Gastrocnemius medialis (tissue), 4 donors: ENCODE results near the gene OGFR. TPM values are rescaled to one million over a fixed set of nuclear protein-coding genes. Genes with fewer than 3 reads are reported as not detected.

Experiments used
- ATAC-seq, 2 donors: fragments of 150-250 bp; one replicate each; pipeline ENCODE4 v1.9.1; 2016
- DNase-seq, 2 donors: peaks; one replicate each; pipeline ENCODE4 v3.0.0-alpha.2; 2019
- H3K27ac ChIP-seq, 4 donors: fragments of 200-600 bp; sonication (generic); 1 replicate in 1 of 4; 2 replicates in 3 of 4; pipeline ENCODE4 v1.5.1; 2016 to 2018; ENCODE audit warnings: mild to moderate bottlenecking in 2 of 4, moderate library complexity in 1 of 4
- H3K27me3 ChIP-seq, 3 donors: fragments of 200-600 bp; sonication (generic) in 2 of 3; 1 replicate in 1 of 3; 2 replicates in 2 of 3; pipeline versions ENCODE4 v1.5.1 to v1.6.0; 2016 to 2019; ENCODE audit warnings: mild to moderate bottlenecking in 1 of 3, moderate library complexity in 1 of 3
- H3K36me3 ChIP-seq, 2 donors: fragments of 200-600 bp; sonication (generic) in 1 of 2; one replicate each; pipeline ENCODE4 v1.5.1; 2017 to 2018
- H3K4me1 ChIP-seq, 2 donors: fragments of 200-600 bp; sonication (generic) in 1 of 2; one replicate each; pipeline ENCODE4 v1.5.1; 2016 to 2017; ENCODE audit warnings: mild to moderate bottlenecking in 2 of 2
- H3K4me3 ChIP-seq, 4 donors: fragments of 200-600 bp; sonication (generic) in 3 of 4; 1 replicate in 1 of 4; 2 replicates in 3 of 4; pipeline ENCODE4 v1.5.1; 2016 to 2019; ENCODE audit warnings: mild to moderate bottlenecking in 2 of 4
- H3K9me3 ChIP-seq, 3 donors: fragments of 200-600 bp; sonication (generic) in 2 of 3; 1 replicate in 1 of 3; 2 replicates in 2 of 3; pipeline ENCODE4 v1.5.1; 2016 to 2019
- POLR2A ChIP-seq, 2 donors: fragments of 450-650 bp; IDR thresholded peaks; one replicate each; pipeline ENCODE4 v1.6.1; 2017; ENCODE audit warnings: antibody characterized with exemption in 2 of 2, mild to moderate bottlenecking in 2 of 2, moderate library complexity in 2 of 2
- in situ Hi-C, 4 donors: fragments of 200-750 bp; cut with MboI; loops; one replicate each; pipeline versions ENCODE4 v1.15.0 to v1.8.0; 2017; ENCODE audit warnings: low sequenced_read_pairs in 4 of 4
- intact Hi-C: fragments of 100-400 bp; cut with DNase I; formaldehyde crosslinking; loops from one replicate; pipeline ENCODE4 v1.15.1; 2023; ENCODE audit warnings: low total_unique reads
- total RNA-seq, 4 donors: library from RNA; depleted of rRNA; stranded (reverse); fragments of >200 nt; gene quantifications; one replicate each; pipeline versions ENCODE4 v1.1.0 to v1.2.3, GENCODE V29; 2016
- TF ChIP-seq, protein P1 (sequence below), 5 experiments: fragments of 450-650 bp in 3 of 5; fragments of 200-600 bp in 2 of 5; sonication (generic) in 2 of 5; IDR thresholded peaks in 4 of 5; conservative IDR thresholded peaks in 1 of 5; 1 replicate in 4 of 5; 2 replicates in 1 of 5; pipeline ENCODE4 v1.5.1; 2016 to 2019; ENCODE audit warnings: antibody characterized with exemption in 5 of 5, mild to moderate bottlenecking in 3 of 5, moderate library complexity in 3 of 5

OGFR gene
- total RNA-seq, 4 donors from 2014 or later = 21.9 to 52.1 (median 40.5) TPM

DNA sequence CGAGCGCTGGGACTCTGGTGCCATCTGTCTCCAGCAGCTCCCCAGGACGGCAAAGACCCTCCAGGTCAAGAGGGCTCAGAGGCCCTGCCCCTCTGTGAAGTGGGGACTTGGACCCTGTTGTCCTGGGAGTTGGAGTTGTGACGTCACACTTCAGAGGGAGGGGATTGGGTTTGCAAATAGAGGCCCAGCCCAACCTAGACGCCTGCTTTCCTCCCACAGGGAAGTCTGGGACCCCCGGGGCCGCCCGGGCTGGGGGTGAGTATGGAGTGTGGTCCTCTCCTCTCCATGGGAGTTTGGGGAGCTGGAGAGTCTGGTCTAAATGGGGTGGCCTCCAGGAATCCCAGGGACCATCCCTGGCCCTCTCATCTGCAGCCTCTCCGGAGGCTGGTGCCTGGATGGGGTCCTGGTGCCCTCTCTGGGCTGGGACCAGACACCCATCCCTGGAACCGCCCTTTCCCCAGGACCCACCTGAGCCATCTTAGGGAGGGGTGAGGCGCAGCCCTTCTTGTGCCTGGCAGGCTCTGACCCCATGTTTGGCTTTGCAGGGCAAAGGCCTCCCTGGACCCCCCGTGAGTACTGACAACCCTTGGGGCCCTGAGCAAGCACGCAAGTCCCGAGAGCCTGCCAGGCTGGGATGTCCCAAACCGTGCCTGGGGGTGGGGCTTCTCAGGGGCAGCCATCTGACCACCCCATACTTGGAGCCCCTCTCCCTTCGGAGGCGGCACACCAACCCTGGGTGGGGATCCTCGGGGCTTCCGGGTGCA, 16.5 kb downstream of the OGFR start:
- Histone ChIP-seq H3K9me3 (no peaks in the 10 kb centered on the region), H3K36me3 (no peaks in the 10 kb centered on the region), H3K27me3 (peaks cover 32 to 40% (median 39%) of the 10 kb centered on the region in 3 donors), H3K27ac (no peak overlapping the region), H3K4me3 (no peak overlapping the region), H3K4me1 (peaks cover 12 to 24% of the 10 kb centered on the region in 2 donors)
- no peak for ATAC-seq
- no peak for DNase-seq
- in situ Hi-C loops (no loop called here), intact Hi-C loops (no loop called here)
- no peak for TF ChIP-seq POLR2A (IDR thresholded peaks at IDR 0.05)
- TF ChIP-seq, protein P1, sequence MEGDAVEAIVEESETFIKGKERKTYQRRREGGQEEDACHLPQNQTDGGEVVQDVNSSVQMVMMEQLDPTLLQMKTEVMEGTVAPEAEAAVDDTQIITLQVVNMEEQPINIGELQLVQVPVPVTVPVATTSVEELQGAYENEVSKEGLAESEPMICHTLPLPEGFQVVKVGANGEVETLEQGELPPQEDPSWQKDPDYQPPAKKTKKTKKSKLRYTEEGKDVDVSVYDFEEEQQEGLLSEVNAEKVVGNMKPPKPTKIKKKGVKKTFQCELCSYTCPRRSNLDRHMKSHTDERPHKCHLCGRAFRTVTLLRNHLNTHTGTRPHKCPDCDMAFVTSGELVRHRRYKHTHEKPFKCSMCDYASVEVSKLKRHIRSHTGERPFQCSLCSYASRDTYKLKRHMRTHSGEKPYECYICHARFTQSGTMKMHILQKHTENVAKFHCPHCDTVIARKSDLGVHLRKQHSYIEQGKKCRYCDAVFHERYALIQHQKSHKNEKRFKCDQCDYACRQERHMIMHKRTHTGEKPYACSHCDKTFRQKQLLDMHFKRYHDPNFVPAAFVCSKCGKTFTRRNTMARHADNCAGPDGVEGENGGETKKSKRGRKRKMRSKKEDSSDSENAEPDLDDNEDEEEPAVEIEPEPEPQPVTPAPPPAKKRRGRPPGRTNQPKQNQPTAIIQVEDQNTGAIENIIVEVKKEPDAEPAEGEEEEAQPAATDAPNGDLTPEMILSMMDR (IDR thresholded peaks at IDR 0.05 in 4 of 5, conservative IDR thresholded peaks at IDR 0.05 in 1 of 5) = no peak

DNA sequence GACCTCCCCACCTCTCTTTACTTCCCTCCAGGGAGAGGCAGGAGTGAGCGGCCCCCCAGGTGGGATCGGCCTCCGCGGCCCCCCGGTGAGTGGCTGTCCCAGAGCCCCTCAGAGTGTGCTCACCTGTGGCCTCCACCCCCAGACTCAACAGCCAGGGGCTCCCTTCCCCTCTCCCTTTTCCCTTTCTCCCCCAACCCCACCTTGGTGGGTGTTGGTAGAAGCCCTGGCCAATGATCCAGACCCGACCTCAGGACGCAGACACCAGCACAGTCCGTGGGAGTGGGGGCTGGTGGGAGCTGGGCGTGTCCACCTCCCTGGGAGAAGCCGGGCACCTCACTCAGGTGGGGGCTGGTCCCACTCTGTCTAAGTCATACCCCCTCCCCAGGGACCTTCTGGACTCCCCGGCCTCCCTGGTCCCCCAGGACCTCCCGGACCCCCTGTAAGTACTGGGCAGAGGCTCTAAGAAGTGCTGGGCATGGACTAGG, 17.1 kb downstream of the OGFR start:
- in situ Hi-C loops = no loop called here
- DNase-seq = no peak
- no peak overlapping the region for H3K27ac ChIP-seq

DNA sequence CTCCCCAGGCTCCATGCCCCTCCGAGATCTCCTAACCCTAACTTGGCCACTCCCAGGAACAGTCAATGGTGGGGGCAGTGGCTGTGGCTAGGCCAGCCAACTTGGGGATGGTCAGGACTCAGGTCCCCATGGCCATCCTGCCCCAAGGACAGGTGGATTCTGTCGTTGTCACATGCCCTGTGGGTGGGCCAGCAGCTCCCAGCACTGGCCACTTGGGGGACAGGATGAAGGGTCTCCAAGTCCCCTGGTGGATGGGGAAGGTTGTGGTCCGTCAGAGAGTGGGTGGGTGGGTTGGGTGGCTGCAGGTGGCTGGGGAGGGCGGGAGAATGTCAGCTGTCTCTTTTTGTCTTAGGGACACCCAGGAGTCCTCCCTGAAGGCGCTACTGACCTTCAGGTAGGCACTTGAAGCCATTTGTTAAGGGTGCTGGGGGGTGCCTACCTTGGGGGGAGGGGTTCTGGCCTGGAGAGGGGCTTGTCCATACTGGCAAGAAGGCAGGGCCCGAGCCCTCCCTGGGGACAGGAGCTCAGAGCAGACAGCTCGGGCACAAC, 17.7 kb downstream of the OGFR start:
- H3K27me3 ChIP-seq = peaks cover 23 to 31% (median 31%) of the 10 kb centered on the region in 3 donors
- ATAC-seq = no peak
- H3K4me3 ChIP-seq = no peak overlapping the region
- TF ChIP-seq, protein P1 (IDR thresholded peaks at IDR 0.05 in 4 of 5, conservative IDR thresholded peaks at IDR 0.05 in 1 of 5) = no peak
- no peak for TF ChIP-seq POLR2A (IDR thresholded peaks at IDR 0.05)
- peaks cover 12 to 20% of the 10 kb centered on the region in 2 donors for H3K4me1 ChIP-seq
- intact Hi-C loops = no loop called here
- in situ Hi-C loops = no loop called here
- no peak for DNase-seq
- H3K9me3 ChIP-seq = no peaks in the 10 kb centered on the region
- no peak overlapping the region for H3K27ac ChIP-seq
- H3K36me3 ChIP-seq = no peaks in the 10 kb centered on the region

More for the DNA sequence above, 17.1 kb downstream of the OGFR start:
- Histone ChIP-seq H3K36me3 (no peaks in the 10 kb centered on the region), H3K9me3 (no peaks in the 10 kb centered on the region), H3K27me3 (peaks cover 27 to 34% (median 33%) of the 10 kb centered on the region in 3 donors), H3K4me1 (peaks cover 12 to 20% of the 10 kb centered on the region in 2 donors), H3K4me3 (no peak overlapping the region)
- intact Hi-C loops = no loop called here
- no peak for TF ChIP-seq POLR2A (IDR thresholded peaks at IDR 0.05)
- TF ChIP-seq, protein P1 (IDR thresholded peaks at IDR 0.05 in 4 of 5, conservative IDR thresholded peaks at IDR 0.05 in 1 of 5) = no peak
- no peak for ATAC-seq

DNA sequence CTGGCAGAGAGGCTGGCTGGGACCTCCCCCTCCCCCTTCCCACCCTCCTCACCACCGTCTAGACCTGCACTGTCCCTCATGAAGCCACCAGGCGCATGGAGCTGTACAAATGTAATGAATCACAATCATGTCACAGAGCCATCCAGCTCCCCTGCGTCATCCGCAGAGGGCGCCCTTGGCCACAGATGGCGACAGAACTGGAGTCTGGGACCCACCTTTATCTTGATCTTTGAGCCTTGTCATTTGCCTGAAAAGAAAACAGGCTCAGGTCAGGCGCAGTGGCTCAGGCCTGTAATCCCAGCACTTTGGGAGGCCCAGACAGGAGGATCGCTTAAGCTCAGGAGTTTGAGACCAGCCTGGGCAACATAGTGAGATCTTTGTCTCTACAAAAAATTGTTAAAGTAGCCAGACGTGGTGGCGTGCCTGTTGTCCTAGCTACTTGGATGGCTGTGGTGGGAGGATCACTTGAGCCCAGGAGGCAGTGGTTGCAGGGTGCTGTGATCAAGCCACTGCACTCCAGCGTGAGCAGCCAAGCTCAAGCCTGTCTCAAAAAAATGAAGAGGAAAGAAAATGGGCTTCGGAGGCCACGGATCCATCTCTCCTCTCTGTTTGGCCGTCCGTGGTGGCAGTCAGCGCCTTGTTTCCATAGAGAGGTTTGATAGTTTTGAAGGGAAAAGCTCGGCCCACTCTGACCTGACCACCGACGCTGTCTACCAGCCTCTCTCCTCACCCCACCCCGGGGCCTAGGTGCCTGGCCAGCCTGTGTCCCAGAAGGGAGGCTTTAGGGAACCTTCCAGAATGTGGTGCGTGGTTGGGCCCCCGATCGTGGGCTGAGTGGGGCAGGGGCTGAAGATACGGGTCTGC, 18.4 kb downstream of the OGFR start:
- Histone ChIP-seq H3K4me3 (no peak overlapping the region), H3K36me3 (no peaks in the 10 kb centered on the region), H3K4me1 (peaks cover 12 to 20% of the 10 kb centered on the region in 2 donors), H3K27me3 (peaks cover 16 to 24% (median 23%) of the 10 kb centered on the region in 3 donors), H3K9me3 (no peaks in the 10 kb centered on the region), H3K27ac (no peak overlapping the region)
- intact Hi-C loops (no loop called here), in situ Hi-C loops (no loop called here)
- TF ChIP-seq POLR2A (IDR thresholded peaks at IDR 0.05) = no peak
- TF ChIP-seq, protein P1 (IDR thresholded peaks at IDR 0.05 in 4 of 5, conservative IDR thresholded peaks at IDR 0.05 in 1 of 5) = no peak
- DNase-seq (no peak), ATAC-seq (no peak)
